ENCODE measurements around the gene HGFAC.

HGFAC gene

DNA sequence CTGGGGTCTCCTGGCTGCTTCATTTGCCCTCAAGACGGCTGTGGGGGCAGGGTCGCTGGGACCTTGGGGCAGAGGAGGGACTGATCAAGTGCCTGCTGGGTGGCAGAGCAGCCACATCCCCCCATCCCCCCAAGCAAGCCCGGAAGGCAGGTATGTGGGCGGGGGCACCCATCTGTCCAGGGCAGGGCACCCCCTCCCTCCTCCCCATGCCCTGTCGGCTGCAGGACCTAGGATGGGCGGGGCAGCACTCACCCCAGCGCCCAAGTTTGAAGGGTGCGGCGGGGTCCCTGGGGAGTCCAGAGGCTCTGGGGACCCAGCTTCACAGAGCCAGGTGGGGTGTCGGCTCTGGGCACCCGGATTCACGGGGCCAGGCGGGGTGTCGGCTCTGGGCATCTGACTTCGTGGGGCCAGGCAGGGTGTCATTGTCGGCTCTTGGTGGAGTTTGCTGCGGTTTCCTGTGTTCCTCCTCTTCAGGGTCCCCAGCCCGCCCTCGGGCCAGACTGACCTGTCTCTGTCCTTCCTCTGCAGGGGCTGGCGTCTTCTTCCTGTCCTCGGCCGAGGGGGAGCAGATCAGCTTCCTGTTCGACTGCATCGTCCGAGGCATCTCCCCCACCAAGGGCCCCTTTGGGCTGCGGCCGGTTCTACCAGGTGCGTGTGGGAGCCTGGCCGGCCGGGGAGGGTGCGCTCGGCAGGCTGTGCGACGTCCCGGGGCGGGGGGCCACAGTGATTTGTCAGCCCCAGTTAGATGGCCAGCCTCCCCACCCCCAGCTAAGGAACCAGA, 43.4 kb downstream of the HGFAC start:
- peak; percentile 84 for ATAC-seq
- peaks cover 4% of the 10 kb centered on the region for H3K36me3 Mint-ChIP-seq
- H3K27ac Mint-ChIP-seq = peak overlapping the region; percentile 57
- no peaks in the 10 kb centered on the region for H3K9me3 Mint-ChIP-seq
- H3K4me1 Mint-ChIP-seq = peaks cover 94% of the 10 kb centered on the region
- H3K4me3 Mint-ChIP-seq = peak overlapping the region; percentile 89
- H3K27me3 Mint-ChIP-seq = no peaks in the 10 kb centered on the region

DNA sequence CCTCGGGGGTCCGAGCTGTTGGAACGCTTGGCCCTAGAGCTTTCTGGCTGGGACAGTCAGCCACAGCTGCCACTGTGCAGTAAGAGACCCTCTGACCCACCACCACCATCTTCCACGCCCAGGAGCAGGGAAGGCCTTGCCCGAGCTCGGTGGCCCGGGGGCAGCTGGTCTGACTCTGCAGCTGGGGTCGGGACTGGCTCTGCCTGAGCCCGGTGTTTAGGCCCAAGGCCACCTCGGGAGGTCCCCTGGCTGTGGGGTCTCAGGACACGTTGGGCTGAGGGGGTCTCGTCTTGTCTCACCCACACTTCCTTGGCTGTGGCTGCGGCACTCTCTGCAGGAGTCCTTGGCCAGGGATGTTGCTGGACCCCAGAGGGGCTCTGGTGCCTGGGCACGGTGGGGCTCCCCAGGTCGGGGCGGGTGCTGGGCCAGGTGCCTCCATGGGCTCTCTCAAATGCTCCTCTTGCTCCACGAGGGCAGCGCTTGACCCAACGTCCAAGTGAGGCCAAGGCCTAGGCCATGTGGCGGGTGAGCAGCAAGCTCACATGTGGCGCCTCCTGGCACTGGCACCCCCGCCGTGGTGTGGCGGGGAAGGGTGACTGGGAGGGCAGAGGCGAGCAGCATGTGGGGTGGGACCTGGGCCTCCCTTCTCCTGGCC, 44.2 kb downstream of the HGFAC start:
- H3K36me3 Mint-ChIP-seq = peaks cover 12% of the 10 kb centered on the region
- no peak for ATAC-seq
- peak overlapping the region; percentile 89 for H3K4me3 Mint-ChIP-seq
- peaks cover 94% of the 10 kb centered on the region for H3K4me1 Mint-ChIP-seq
- H3K27me3 Mint-ChIP-seq = no peaks in the 10 kb centered on the region
- H3K9me3 Mint-ChIP-seq = no peaks in the 10 kb centered on the region
- H3K27ac Mint-ChIP-seq = peak overlapping the region; percentile 57

DNA sequence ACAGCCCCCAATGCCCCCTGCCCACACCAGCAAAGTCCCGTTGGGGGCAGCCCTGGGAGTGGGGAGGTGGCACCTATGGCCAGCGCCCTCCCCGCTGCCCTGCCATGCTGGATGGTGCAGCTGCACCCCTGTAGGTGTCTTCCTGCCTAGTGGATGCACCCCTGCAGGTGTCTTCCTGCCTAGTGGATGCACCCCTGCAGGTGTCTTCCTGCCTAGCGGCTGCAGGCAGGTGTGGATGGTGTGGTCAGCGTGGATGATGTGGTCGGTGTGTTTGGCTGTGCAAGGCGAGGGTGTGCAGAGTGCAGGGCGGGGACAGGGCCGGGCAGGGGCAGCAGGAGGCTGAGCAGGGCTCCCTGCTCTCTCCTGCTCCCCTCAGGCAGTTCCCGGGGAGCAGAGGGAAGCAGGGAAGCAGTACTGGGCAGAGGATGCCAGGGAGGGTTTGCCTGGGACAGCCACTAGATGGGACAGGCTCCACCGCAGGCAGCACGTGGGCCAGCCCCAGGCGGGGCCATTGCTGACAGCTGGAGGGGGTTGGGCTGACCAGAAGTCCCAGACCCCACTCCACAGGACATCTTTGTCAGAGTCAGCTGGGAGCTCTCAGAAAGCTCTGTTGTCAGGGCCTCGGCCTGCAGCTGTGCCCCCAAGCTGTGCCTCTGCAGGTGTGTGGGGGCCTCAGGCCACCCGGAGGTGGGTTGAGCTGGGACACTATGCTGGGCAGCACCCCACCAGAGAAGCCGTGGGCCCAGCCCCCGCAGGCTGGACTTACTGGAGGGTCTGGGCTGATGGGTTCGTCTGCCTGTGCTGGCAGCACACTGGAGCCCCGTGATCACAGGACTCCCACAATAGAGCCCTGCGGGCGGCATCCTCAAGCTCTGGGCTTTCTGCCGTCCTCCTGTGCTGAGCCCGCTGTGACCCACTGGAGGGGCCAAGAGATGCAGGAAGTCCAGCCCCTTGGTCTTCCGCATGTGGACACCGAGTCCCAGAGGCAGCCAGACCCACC, 45.1 kb downstream of the HGFAC start:
- peak overlapping the region; percentile 57 for H3K27ac Mint-ChIP-seq
- H3K27me3 Mint-ChIP-seq = no peaks in the 10 kb centered on the region
- peaks cover 94% of the 10 kb centered on the region for H3K4me1 Mint-ChIP-seq
- no peaks in the 10 kb centered on the region for H3K9me3 Mint-ChIP-seq
- peak overlapping the region; percentile 89 for H3K4me3 Mint-ChIP-seq
- H3K36me3 Mint-ChIP-seq = peaks cover 19% of the 10 kb centered on the region
- no peak for ATAC-seq

DNA sequence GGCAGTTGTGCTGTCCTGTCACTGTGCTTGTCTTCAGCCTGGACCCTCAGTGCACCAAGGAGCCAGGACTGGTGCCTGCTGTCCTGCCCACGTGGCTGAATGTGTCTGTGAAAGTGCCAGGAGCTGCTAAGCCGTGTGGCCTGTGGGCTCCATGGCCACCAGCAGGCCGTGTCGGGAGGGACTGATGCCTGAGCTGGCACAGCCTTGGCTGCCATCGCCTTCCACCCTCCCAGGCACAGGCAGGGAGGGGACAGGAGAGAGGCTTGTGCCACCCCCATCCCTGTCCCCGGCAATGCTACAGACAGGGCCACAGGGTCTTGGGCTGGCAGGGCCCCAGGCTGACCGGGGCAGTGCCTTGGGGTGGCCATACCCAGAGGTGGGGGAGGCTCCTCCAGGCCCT, 46.1 kb downstream of the HGFAC start:
- Mint-ChIP-seq H3K27me3 (no peaks in the 10 kb centered on the region), H3K4me1 (peaks cover 89% of the 10 kb centered on the region), H3K36me3 (peaks cover 25% of the 10 kb centered on the region), H3K4me3 (no peak overlapping the region), H3K27ac (peak overlapping the region; percentile 73), H3K9me3 (no peaks in the 10 kb centered on the region)
- no peak for ATAC-seq

DNA sequence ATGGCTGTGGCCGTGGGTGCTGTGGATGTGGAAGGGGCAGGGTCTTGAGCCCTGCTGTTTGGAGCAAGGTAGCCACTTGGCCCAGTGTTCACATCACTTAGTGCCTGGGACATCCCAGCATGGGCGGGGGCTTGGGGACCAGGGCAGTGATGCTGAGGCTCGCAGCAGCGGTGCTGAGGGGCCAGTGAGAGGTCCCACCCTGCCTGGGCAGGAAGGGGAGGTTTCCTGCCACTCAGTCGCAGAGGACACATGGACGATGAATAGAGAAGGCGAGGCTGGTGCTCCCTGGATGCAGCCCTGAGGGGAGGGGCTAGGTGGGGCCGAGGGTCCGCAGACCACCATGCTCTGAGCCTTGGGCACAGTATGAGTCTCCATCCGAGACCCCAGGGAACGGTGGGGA, 47.1 kb downstream of the HGFAC start:
- Mint-ChIP-seq H3K27ac (peak overlapping the region; percentile 73), H3K4me1 (peaks cover 82% of the 10 kb centered on the region), H3K4me3 (peak overlapping the region; percentile 28), H3K36me3 (peaks cover 25% of the 10 kb centered on the region), H3K9me3 (no peaks in the 10 kb centered on the region), H3K27me3 (no peaks in the 10 kb centered on the region)
- ATAC-seq = no peak

DNA sequence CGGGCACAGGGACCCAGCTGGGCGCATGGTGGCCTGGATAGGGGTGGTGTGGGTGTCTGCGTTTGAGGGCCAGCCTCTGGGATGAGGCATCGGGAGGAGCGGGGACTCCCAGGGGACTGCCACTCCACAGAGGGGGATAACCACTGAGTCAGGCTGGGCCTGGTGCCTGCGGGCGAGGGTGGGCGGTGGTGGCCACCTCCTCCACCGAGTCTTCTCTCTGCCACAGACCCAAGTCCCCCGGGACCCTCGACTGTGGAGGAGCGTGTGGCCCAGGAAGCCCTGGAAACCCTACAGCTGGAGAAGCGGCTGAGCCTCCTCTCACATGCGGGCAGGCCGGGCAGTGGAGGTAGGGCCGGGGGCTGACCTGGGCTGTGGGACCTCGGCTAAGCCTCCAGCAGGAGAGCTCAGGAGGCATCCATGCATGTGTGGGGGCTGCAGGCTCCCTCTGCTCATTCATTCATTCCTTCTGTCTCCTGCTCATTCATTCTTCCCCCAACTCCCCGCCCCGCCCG, 47.7 kb downstream of the HGFAC start:
- Mint-ChIP-seq H3K4me1 (peaks cover 75% of the 10 kb centered on the region), H3K4me3 (no peak overlapping the region), H3K9me3 (no peaks in the 10 kb centered on the region), H3K27me3 (no peaks in the 10 kb centered on the region), H3K36me3 (peaks cover 25% of the 10 kb centered on the region), H3K27ac (peak overlapping the region; percentile 73)
- no peak for ATAC-seq

DNA sequence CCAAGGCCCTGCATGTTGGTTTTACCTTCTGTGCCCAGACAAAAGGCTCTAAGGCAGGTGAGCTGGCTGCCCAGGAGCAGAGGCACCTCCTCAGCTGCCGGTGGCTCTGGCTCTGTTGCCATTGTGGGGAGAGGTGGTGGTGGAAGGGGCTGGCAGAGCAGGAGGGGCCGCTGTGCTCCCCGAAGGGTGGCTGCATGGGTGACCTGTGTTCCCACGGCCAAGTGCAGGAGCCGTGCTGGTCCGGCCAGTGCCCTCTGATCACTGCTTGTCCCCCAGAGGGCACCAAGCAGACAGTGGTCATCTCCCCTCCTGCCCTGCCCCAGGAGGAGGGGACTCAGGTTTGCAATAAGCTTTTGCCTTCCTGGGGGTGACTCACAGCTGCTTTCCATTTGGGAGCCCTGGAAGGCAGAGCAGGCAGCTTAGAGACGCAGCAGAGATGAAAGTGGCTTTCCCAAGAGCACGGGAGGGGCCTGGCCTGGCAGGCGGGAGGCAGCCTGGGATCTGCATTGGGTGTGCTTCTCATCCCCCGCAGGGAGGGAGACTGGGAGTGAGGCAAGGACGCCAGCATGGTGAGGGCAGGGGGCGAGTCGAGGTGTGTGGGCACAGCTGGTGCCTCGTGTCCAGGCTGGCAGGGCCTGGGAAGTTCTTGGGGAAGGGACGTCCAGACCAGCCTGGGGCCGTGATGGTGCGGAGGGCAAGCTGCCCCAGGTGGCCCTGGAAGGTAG, 50.1 kb downstream of the HGFAC start:
- H3K4me1 Mint-ChIP-seq = peaks cover 71% of the 10 kb centered on the region
- H3K36me3 Mint-ChIP-seq = peaks cover 25% of the 10 kb centered on the region
- ATAC-seq = no peak
- no peaks in the 10 kb centered on the region for H3K27me3 Mint-ChIP-seq
- H3K4me3 Mint-ChIP-seq = no peak overlapping the region
- H3K9me3 Mint-ChIP-seq = no peaks in the 10 kb centered on the region
- no peak overlapping the region for H3K27ac Mint-ChIP-seq

DNA sequence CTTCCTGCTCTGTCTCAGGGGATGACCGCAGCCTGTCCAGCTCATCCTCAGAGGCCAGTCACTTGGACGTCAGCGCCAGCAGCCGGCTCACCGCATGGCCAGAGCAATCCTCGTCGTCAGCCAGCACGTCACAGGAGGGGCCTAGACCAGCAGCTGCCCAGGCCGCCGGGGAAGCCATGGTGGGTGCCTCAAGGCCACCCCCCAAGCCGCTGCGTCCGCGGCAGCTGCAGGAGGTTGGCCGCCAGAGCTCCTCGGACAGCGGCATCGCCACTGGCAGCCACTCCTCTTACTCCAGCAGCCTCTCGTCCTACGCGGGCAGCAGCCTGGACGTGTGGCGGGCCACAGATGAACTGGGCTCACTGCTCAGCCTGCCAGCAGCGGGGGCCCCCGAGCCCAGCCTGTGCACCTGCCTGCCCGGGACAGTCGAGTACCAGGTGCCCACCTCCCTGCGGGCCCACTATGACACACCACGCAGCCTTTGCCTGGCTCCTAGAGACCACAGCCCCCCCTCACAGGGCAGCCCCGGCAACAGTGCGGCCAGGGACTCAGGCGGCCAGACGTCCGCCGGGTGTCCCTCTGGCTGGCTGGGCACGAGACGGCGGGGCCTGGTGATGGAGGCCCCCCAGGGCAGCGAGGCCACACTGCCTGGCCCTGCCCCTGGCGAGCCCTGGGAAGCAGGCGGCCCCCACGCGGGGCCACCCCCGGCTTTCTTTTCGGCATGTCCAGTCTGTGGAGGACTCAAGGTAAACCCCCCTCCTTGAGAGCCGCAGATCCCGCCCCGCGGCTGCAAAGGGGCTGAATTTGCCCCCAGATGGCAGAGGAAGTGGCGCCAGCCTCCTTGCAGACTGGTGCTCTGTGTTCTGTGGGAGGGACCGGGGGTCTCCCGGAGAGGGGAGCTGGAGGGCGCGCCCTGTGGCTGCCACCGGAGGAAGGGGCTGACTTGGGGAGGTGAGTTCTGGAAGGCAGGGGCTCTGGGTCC, 51.3 kb downstream of the HGFAC start:
- Mint-ChIP-seq H3K27ac (no peak overlapping the region), H3K27me3 (no peaks in the 10 kb centered on the region), H3K9me3 (no peaks in the 10 kb centered on the region), H3K36me3 (peaks cover 25% of the 10 kb centered on the region), H3K4me3 (no peak overlapping the region), H3K4me1 (peaks cover 69% of the 10 kb centered on the region)
- no peak for ATAC-seq

DNA sequence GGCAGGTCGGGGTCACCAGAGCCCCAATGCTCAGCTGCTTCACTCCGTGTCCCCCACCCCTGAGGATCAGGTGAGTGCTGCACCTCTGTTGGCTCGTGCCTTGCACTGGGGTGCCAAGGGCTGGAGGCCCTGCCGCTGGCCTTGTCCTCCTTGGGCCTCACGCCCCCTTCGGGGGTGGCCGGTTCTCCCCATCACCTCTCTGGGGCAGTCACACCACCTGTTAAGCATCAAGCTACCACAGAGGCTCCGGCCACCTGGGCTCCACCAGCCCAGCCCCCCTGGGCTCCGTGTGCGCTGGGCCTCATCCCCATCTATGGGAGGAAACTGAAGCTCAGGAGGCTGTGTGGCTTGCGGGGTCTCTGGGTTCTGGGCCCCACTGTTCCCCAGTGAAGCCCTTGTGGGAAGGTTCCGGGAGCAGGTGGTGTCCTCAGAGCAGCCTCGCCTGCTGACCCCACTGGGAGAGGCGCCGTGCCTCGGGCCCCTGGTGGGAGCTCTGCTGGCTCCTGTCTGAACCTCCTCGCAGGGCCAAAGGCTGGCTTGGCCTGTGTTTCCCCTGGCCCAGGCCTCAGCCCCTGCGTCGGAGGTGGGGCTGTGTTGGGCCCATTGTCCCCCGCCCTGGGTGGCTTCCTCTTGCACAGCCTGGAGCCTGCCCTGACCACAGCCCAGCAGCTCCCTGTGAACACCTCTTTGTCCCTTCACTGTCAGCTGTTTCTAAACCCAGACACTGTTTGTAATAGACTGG, 52.1 kb downstream of the HGFAC start:
- Mint-ChIP-seq H3K36me3 (peaks cover 25% of the 10 kb centered on the region), H3K27me3 (no peaks in the 10 kb centered on the region), H3K9me3 (no peaks in the 10 kb centered on the region), H3K27ac (no peak overlapping the region), H3K4me1 (peaks cover 61% of the 10 kb centered on the region), H3K4me3 (no peak overlapping the region)
- no peak for ATAC-seq

DNA sequence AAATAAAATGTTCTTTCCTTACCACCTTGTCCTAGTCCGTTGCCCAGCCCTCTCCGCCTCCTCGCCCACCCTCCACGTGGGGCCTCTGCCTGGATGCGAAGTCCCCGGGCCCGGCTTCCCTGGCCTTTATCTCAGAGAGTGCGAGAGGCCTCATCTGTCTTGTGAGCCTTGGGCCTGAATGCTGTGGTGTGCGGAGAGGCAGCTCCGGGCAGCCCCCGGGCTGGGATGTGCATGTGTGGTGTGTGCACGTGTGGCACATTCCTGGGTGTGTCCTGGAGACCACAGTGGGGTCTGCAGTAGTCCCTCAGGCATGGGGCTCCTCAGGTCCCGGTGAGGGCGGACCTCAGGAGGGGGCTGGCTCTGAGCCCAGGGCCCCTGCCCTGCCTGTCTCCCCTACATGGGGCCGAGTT, 52.7 kb downstream of the HGFAC start:
- peaks cover 25% of the 10 kb centered on the region for H3K36me3 Mint-ChIP-seq
- no peaks in the 10 kb centered on the region for H3K9me3 Mint-ChIP-seq
- no peak overlapping the region for H3K27ac Mint-ChIP-seq
- H3K4me3 Mint-ChIP-seq = no peak overlapping the region
- H3K27me3 Mint-ChIP-seq = no peaks in the 10 kb centered on the region
- H3K4me1 Mint-ChIP-seq = peaks cover 55% of the 10 kb centered on the region
- no peak for ATAC-seq

DNA sequence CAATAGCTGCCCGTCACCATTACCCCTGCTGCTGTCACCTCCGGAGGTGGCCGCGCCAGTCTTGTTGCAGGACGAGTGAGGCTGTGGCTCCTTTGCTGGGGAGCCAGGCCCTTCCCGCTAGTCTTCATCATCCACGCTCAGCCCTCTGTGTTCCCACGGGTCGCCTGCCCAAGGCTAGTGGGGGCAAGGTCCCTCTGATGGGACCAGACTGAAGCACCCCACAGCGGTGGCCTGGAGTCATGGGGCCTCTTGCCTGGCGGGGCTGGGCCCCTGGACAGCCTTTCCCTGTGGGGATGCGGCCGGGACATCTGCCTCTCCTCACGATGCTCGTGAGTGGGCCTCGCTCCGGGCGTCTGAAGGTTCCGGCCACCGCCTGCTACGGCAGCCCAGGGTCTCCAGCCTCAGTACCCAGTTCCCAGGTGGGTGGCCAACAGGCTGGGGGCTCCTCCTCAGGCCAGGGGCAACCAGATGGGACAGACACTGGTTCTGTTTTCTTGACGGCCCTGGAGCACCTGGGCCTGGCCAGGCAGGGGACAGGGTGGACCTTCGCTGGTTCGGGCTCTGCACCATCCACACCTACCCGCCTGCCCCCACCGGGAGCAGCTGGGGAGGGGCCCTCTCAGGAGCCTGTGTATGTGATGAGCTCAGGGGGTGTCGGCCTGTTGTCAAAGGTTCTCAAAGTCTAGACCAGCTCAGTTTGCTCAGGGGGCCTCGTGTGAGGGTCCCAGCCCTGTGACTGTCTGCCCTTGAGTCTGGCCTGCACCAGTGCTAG, 53.6 kb downstream of the HGFAC start:
- H3K9me3 Mint-ChIP-seq = no peaks in the 10 kb centered on the region
- H3K27me3 Mint-ChIP-seq = no peaks in the 10 kb centered on the region
- H3K4me3 Mint-ChIP-seq = no peak overlapping the region
- ATAC-seq = no peak
- H3K36me3 Mint-ChIP-seq = peaks cover 19% of the 10 kb centered on the region
- no peak overlapping the region for H3K27ac Mint-ChIP-seq
- peaks cover 46% of the 10 kb centered on the region for H3K4me1 Mint-ChIP-seq

DNA sequence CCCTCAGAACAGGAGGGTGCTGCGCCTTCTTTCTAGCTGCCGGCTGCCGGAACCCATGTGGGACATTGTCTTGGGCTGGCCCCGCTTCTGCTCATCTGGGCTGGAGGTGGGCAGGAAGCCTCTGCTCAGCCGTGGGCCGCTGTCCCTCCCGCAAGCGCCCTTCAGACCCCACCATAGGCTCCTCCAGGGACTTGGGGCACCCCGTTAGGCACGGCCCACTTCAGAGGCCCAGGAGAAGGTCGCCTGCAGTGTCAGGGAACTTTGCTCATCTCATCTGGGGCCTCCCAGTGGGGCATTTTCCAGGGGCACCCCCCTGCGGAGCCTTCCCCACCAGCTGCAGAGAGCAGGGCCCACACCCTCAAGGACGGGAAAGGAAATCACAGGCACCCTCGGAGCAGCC, 54.3 kb downstream of the HGFAC start:
- Mint-ChIP-seq H3K27ac (no peak overlapping the region), H3K9me3 (no peaks in the 10 kb centered on the region), H3K4me3 (no peak overlapping the region), H3K36me3 (peaks cover 13% of the 10 kb centered on the region), H3K4me1 (peaks cover 39% of the 10 kb centered on the region), H3K27me3 (no peaks in the 10 kb centered on the region)
- ATAC-seq = no peak
